ENCODE results near the gene SBK1.
"Not testable (repeated sequence)": the region's sequence is repeated elsewhere in the genome, so short reads cannot be mapped to it uniquely, and the experiment has no call there.

Gene SBK1

DNA sequence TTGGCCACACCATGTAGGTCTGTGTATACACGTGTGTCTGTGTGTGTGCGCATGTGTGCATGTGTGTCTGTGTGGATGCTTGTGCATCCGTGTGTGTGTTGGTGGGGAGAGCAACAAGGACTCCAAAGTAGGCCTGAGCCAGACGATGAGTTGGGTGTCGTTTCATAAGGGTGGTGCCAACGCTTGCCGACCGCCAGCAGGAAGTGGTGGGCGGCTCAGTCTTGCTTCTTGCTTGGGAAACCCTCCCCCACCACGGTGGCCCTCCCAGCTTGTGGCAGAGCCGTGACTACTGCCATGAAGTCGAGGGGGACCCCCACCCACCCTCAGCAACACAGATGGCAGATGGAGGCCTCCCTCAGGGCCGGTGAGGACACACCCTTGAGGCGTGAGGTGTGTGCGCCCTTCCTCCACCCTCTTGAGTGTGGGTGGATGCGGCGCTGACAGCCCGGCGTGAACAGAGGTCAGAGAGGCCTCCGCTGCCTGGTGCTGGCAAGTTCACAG is 17.5 kb downstream of the SBK1 start:
- DNase-seq = peak; percentile 85

DNA sequence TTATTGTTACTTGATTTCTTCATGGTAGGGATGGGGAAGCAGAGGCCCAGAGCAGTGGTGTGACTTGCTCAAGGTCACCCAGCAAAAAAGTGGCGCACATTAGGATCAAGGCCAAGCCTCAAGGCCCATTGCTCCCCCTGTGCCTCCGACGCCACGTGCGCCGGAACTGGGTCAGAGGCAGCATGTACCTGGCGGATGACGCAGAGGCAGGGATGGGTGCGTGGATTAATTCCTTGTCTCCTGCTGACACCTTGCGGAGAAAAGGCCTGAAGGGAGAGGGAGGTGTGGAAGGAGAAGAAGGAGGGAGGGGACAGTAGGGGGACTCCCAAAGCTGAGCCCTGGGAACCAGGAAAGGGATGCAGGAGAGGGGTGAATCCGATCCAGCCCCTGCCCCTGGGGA is 18.5 kb downstream of the SBK1 start:
- no peak for DNase-seq

DNA sequence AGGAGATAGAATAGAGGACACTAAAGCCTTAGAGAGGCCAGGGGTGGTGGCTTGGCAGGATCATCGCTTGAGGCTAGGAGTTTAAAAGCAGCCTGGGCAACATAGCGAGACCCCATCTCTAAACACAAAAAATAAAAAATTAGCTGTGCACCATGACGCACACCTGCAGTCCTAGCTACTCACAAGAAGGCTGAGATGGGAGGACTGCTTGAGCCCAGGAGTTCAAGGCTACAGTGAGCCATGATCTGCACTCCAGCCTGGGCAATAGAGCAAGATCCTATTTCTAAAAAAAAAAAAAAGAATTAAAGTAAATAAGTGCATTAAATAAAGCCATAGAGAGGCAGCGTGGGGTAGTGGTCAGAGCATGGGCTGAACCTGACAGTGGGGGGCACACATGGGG is 19.1 kb downstream of the SBK1 start:
- no peak for DNase-seq

DNA sequence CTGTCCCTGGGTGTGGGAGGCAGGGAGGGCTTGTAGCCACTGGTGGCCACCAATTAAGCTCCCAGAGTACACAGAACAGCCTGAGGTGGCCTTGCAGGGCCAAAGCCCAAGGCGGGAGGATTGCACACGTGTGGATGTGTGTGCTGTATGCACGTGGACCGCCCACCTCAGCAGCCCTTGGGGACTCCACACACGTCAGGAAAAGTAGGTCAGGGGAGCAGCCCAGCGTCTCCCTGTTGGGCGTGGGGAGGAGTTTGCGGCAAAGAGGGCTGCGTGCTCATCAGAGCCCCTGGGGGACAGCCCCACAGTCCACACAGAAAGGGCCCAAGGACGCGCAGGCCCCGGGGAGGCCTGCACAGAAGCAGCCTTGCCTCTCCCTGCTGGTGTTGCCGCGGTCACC is 19.6 kb downstream of the SBK1 start:
- DNase-seq = no peak

DNA sequence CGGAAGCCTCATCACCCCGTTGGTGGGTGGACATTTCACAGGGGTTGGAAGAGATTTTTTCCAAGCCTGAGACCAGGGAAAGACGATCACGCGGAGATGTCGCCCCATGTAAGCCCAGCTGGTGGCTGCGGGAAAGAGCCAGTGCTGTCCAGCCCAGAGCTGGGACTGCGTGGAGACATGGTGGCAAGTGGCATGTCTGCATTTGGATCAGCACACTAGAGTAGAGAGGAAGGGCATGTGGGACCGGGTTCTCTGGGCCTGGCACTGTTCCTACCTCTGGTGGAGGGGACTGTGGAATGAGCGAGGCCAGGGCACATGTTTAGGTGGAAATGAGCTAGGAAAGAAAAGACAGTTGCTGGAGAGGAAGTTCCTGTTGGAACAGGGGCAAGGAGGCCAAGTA is 20.0 kb downstream of the SBK1 start:
- no peak for DNase-seq

DNA sequence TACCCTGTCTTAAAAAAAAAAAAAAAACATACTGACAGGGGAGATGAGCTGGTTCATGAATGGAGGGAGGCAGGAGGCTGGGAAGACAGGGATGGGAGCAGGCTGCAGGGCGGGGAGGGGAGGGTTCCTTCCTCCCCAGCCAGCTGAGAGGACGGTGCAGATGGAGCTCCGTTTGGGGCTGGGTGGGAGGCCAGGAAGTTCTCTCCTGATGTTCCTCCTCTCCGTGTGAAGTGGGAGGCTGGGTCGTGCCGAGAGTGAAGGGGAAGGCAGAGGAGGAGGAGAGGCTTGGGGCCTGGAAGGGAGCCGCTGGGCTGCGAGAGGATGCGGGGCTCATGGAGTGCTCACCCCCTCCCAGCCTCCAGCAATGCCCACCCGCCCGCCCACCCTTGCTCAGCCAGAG is 21.3 kb downstream of the SBK1 start:
- DNase-seq = no peak

DNA sequence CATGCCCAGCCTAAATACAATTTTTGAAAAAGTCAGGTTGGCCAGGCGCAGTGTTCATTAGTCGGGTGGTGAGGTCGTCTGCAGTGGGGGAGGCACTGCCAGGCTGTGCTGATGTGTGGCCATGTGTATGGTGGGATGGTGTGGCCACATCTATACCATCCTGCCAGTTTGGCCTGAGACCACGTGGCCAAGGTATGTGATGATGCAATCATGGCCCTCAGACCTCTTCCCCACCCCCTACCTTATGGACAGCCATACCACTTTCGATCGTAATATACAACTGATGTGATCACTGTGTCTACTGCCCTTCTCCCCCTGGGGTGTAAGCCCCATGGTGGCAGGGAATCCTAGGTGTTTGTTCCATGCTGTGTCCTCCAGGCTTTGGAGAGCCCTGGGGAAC is 23.7 kb downstream of the SBK1 start:
- no peak for DNase-seq

DNA sequence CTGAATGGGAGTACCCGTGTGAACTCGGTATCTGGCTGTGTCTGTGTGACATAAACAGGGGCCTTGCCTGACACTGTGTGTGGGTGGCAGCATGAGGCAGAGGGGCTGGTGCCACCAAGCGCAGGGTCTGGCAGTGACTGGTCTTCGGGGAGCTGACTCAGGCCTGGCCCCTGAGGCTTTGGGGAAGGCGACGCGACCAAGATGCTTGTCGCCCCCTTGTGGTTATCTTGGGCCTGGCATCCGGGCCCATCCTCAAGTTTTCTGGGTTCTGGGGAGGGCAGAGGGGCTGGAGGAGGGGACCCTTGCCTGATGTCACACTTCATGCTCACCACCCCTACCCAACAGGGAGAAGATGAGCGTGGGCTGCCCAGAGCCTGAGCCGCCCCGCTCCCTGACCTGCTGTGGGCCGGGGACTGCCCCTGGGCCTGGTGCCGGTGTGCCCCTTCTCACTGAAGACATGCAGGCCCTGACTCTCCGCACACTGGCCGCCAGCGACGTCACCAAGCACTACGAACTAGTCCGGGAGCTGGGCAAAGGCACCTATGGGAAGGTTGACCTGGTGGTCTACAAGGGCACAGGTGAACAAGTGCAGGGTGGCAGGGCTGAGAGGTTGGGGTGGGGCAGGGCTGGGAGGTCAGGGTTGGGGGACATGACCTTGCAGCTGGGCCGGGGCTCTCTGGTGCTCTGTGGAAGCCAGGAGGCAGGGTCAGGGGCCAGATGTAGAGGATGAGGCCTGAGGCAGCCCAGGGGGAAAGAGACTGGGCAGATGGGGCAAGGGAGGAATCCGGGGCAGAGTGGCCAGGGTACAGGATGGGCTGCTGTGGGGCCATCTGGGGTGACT is 24.9 kb downstream of the SBK1 start:
- peak; percentile 75 for DNase-seq

DNA sequence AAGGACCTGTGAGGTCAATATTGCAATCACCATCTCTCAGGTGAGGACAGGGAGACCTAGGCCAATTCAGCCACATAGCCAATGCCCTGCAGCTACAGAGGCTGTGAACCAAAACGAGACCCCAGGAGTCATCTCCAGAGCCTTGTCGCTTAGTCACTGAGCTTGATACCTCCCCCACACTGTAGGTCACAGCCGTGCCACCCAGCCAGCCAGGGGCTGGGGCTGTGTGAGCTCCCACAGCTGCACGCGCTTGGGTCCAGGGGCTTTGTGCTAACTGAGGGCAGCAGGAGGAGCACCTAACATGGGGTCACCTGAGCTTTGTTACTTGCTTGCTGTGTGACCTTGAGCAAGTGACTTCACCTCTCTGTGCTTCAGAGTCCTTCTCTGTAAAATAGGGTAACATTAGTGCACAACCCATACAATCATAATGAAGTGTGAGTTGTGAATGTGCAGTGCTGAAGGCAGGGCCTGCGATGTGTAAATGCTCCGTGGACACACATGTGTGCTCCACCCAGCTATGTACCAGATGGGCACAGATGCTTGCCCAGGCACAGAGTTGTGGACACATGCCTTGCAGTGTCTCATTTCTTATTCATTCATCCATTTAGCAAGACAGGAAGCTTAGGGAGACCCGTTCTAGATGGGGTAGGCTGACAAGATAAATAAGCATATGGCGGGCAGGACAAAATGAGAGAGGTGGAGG is 25.9 kb downstream of the SBK1 start:
- no peak for DNase-seq

DNA sequence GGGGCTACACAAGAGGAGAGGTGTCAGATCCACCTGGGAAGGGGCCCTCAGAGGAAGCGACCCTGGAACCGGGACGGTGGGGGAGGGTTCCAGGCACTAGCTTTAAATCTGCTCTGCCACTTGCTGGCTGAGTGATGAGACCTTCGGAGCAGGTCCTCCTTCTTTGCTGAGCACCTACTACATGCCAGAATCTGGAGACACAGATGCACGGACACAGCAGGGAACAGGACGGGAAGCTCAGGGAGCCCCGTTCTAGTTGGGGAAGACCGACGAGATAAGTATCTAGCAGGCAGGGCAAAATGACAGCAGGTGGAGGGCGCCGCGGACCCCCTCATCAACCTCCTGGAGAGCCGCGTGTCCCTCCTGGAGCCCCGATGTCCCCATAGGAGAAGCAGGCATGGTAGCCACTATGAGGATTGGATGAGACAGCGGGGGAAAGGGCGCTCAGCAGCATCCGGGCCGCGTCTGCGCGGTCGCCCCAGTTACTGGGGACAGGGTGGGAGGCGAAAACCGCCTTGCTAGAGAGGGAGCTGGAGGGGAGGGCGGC is 27.2 kb downstream of the SBK1 start:
- no peak for DNase-seq

DNA sequence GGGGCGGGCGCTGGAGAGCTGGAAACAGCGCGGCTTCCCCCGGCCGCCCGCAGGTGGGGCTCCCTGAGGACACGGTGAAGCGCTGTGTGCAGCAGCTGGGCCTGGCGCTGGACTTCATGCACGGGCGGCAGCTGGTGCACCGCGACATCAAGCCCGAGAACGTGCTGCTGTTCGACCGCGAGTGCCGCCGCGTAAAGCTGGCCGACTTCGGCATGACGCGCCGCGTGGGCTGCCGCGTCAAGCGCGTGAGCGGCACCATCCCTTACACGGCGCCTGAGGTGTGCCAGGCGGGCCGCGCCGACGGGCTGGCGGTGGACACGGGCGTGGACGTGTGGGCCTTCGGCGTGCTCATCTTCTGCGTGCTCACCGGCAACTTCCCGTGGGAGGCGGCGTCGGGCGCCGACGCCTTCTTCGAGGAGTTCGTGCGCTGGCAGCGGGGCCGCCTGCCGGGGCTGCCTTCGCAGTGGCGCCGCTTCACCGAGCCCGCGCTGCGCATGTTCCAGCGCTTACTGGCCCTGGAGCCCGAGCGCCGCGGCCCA is 27.8 kb downstream of the SBK1 start:
- DNase-seq = no peak

DNA sequence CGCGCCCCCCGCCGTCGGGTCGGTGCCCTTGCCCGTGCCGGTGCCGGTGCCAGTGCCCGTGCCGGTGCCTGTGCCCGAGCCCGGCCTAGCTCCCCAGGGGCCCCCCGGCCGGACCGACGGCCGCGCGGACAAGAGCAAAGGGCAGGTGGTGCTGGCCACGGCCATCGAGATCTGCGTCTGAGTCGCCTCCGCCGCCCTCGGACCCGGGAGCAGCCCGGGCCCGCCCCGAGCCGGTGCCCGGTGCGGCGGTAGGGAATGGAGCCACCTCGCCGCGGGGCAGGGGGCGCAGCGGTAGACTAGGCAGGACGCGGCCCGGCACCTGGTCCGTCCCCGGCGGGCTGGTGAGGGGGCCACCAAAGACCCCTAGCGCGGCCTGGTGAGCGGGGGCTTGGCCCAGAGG is 28.4 kb downstream of the SBK1 start:
- DNase-seq = no peak

DNA sequence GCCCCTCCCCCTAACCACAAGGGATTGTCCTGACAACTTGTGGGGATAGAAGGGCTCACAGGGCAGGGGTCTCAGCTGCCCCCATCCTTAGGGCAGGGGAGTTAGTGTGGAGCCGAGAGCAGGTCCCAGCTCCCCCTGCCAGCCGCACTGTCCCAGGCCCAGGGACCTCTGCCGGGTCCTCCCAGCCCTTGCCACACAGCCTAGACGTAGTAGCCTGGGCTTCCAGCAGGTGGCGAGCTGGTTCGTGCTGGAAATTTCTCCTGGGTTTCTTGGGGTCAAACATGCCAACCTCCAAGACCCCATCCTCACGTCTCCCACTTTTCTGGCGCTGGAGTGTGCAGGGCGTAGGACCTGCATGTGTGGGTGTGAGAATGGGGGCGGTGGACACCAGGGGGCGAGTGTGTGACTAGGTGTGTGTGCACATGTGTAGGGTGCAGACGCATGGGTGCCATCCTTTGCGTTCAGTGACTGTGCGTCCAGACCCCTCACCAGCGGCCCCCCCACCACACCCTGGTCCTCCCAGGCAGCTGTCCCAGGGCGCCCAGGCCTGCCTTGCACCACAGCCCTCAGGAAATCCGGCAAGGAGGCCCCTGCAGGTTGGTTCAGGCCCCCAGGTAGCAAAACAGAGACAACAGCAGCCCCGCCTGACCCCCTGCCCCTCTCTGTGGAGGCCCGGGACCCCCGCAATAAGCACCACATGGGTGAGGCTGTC is 29.5 kb downstream of the SBK1 start:
- peak; percentile 24 for DNase-seq

DNA sequence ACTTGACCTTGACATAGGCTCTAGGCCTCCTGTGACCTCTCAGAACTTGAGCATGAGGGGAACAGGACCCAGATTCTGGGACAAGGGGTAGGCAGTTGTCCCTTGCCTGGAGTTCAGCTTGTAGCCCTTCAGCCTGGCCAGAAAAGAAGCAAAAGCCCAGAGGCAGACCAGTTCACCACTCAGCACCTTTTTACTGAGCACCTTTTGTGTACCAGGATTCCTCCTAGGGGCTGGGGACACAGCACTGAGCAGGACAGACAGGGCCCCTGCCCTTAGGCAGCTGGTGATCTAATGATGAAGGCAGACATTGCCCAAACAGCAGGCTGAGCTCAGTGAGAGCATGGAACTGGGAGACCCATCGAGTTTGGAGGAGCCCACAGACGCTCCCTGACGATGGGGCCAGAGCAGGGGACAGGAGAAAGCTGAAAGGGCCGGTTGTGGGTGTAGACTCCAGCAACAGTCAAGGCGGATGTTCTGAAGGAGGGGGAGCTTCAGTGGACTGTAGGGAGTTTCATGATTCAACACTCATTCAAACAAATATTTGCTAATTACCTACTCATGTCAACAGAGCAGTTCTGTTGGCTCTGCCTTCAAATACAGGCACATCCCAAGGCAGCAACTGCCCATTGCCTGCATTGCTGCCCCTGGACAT is 32.0 kb downstream of the SBK1 start:
- no peak for DNase-seq

DNA sequence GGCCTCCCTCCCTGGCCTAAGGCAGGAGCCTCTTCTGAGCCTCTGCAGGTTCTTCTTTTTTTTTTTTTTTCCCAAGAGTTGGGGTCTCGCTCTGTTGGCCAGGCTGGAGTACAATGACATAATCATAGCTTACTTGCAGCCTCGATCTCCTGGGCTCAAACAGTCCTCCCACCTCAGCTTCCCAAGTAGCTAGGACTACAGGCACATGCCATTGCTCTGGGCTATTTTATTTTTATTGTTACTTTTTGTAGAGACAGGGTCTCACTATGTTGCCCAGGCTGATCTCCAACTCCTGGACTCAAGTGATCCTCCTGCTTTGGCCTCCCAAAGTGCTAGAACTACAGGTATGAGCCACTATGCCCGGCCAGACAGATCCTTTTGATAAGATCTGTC is 32.6 kb downstream of the SBK1 start:
- DNase-seq = no peak

DNA sequence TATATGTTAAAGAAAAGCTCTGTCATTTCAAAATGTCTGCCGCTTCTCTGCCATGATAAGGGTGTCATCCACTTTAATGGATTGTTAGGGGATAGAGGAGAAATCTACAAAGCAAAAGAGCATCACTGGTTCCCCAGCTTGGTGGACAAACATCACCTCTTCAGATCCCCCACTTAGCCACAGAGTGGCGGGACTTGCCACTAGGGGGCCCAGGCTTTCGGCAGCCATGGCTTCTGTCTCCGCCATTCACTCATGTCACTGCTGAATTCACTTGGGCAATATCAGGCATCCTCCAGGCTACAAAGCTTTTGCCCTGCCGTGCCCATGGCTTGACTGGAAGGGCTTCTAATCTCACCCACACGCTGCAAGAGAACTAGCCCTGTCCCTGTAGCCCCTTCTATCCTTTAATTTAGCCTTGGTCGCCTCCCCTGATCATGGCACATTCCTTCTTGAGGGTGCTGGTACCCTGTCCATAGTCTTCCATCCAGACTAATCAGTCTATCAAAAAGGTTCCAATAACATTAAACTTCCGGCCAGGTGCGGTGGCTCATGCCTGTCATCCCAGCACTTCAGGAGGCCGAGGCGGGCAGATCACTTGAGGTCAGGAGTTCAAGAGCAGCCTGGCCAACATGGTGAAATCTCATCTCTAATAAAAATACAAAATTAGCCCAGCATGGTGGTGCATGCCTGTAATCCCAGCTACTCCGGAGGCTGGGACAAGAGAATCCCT is 34.7 kb downstream of the SBK1 start:
- DNase-seq = peak; percentile 69

DNA sequence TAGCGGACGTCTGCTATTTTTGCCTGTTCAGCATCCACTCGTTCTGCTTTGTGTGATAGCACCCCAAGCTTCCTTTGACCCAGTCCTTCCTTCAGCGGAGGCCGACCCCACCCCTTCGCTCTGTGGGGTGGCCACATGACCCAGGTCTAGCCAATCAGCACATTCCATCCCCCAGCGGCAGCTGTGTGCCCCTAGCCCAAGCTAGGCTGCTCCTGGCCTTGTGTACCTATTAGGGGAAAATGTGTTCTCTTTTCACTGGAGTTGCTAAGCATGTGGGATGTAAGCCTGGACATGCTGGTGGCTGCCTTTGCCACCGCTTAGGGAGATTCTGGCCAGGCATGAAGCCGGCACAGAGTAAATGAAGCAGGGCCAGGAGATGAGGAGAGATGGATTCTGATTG is 37.9 kb downstream of the SBK1 start:
- DNase-seq = not testable (repeated sequence)

DNA sequence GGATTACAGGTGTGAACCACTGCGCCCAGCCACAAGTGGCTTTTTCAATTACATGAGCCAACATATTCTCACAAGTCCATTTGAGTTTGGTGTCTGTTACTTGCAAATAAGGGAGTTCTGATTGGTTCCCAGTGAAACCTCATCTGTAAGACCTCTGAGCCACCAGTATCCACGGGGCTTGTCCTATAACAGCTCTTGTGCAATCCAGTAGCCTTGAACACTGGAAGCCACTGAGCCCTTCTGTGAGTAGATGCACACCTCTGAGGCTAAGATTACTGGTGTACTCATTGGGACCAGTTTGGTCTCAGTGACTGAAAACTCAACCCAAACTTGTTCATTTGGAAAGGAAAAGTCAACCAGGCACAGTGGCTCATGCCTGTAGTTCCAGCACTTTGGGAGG is 38.7 kb downstream of the SBK1 start:
- DNase-seq = not testable (repeated sequence)

DNA sequence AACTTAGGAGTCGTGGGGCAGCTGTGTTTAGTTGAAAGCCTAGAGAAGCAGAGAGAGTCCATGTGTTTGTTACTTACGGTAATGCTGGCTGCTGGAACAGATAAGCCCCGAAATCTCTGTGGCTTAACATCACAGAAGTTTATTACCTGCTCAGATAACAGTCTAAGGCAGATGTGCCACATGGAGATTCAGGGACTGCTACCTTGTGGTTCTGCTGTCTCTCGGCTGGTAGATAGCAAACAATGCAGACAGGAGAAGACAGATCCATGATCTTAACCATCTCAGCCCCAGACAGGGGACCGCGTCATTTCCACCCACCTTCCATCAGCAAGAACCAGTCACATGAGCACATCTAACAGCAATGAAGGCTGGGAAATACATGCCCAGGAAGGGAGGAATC is 40.3 kb downstream of the SBK1 start:
- DNase-seq = not testable (repeated sequence)

DNA sequence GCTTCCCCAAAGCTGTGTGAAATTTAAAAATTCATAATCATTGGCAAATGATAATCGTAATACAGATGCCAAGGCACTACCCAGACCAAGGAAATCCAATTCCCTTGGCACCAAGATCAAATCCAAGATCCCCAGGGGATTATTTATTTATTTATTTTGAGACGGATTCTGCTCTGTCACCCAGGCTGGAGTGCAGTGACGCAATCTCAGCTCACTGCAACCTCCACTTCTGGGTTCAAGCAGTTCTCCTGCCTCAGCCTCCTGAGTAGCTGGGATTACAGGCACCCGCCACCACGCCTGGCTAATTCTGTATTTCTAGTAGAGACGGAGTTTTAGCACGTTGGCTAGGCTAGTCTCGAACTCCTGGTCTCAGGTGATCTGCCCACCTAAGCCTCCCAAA is 43.4 kb downstream of the SBK1 start:
- DNase-seq = not testable (repeated sequence)

DNA sequence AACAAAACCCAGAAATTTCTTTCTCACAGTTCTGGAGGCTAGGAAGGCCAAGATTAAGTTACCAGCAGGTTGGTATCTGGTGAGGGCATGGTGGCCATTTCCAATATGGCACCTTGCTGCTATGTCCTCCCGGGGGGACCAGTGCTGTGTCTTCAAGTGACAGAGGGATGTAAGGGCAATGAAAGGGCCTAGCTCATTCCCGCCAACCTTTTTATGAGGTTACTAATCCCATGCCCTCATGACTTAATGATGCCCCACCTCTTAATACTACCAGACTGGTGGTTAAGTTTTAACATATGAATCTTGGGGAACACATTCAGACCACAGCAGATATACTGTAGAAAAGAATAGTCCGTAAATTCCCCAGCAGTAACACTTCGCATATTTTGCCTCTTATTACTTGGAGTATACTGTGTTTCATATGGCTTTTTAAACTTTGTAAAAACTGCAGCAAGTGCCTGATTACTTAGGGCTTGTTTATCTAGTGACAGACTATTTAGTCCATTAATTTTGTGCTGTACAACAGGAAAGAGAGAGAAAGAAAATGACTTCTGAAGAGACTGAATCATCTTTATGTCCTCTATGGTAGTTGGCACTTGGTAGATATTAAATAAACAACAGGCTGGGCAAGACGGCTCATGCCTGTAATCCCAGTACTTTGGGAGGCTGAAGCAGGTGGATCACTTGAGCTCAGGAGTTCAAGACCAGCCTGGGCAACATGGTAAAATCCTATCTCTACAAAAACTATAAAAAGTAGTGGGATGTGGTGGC is 44.8 kb downstream of the SBK1 start:
- DNase-seq = not testable (repeated sequence)
